Stimulated activated CD8-positive, alpha-beta memory T cell treated with anti-CD3 and anti-CD28 coated beads, Interleukin-7, amount 100 ng/mL, for 24 hours (primary cell): ENCODE results near the gene MYOG.

Source experiments
- DNase-seq: peaks from one replicate; pipeline ENCODE4 v3.0.0-alpha.2; 2020; ENCODE audit warnings: low read depth

The MYOG gene

GRCh38 chr1:203090421-203091198 is 4.8 kb upstream of the MYOG start:
- DNase-seq = no peak

- DNase-seq = no peak
These were observed 3.8 kb upstream of the MYOG start for GRCh38 chr1:203089651-203090045.

GRCh38 chr1:203089001-203089650 is 3.3 kb upstream of the MYOG start:
- DNase-seq = no peak

DNA sequence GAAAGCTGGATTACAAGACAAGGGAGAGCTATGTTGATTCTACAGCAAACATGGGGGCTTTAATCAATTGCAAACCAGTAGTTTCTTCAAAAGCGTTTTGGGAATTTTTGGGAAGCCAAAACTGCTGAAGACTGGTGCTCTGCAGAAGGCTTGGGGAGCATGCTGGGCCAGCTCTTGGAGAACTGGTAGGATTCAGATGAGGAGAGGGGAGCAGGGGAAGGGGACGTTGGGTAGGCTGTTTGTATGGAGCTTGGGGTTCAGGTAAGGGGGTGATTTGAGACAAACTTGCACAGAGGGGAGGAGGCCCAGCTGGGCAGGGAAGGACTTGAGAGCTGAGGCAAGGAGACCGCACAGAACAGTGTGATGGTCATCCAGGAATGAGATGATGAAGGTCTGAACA is 2.6 kb upstream of the MYOG start:
- no peak for DNase-seq

DNA sequence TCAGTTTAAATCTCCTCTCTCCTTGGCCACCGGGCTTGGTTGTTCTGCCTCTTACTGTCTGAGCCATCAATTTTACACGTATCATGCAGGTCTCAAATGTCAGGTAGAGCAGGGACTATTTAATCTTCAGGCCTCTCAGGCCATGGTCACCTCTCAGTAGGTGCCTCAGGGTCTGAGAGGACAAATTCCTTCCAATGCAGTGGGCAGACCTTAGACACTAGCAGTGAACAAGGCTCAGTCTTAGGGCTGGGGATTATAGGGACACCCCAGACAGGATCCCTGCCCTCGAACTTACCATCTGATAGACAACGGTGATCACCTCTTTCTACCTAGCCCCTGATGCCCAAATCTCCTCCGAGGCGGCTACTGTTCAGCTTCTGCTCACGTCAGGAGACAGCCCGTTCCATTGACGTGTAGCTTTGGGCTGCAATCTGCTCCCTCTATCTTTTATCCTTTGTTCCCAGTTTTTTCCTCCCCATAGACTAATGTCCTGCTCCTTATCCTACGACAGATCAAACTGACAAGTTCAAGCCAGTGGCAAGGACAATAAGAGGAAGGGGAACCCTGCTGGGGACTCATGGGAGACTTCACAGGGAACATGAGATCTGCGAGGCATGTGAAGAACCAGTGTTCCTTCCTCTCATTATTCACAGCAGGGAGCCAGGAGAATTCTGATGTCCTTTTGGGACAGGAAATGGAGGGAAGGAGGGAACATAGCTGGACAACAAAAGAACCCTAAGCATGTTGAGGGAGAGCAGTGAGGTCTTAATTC is 1.4 kb upstream of the MYOG start:
- no peak for DNase-seq

DNA sequence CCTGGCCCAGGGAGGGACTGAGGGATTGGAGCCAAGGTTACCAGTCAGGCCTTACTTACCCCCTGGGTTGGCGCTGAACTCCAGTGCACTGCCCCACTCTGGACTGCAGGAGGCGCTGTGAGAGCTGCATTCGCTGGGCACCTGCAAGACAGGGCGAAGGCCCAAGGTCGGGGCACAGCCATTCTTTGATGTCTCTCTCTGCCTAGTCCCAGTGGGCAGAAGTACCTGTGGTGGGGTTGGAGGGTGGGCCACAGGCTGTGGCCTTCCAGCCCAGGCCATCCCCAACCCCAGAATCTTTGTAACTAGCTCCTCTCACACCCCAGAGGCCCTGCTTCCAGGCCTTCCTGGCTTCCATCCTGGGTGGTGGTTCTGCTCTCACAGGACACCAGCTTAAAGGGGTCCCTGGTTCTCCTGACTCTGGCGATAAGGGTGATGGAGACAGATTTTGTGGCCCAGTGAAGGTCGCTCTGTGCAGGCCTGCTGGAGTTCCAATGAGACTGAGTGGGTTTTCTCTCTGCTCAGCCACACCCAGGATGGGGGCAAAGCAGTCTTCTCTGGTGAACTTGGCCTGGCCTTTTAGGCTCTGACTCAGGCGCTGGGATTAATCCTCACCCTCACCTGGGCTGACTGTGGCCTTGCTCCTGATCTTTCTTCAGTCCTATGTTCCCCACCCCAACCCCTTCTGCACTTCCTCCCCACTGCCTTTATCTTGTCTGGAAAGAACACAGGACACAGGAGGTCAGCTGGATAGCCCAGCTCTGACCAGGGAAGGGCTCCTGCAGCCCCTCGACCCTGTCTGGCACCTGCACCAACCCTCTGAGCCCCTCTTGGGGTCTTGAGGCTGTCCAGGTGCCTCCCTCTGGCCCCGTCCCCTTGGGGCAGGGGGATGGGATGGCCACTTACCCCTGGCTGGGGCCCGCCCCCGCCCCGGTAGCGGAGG is 954 bp downstream of the MYOG start:
- DNase-seq = no peak

DNA sequence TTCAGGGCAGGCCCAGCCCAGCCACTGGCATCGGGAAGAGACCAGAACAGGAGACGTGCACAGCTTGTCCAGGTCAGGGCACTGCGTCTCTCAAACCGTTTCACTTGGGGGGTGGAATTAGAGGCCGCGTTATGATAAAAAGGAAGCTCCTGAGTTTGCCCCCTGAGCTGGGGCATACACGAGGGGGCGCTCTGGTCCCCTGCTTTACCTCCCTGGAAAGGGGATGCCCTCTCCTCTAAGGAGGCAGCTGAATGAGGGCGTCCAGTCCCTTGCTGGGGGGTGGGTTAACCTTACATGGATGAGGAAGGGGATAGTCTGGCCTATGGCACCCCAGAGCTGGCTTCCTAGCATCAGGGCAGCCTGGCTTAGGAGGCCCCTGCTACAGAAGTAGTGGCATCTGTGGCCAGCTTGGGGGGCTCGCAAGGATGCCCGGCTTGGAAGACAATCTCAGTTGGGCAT is 2.3 kb downstream of the MYOG start:
- no peak for DNase-seq

DNA sequence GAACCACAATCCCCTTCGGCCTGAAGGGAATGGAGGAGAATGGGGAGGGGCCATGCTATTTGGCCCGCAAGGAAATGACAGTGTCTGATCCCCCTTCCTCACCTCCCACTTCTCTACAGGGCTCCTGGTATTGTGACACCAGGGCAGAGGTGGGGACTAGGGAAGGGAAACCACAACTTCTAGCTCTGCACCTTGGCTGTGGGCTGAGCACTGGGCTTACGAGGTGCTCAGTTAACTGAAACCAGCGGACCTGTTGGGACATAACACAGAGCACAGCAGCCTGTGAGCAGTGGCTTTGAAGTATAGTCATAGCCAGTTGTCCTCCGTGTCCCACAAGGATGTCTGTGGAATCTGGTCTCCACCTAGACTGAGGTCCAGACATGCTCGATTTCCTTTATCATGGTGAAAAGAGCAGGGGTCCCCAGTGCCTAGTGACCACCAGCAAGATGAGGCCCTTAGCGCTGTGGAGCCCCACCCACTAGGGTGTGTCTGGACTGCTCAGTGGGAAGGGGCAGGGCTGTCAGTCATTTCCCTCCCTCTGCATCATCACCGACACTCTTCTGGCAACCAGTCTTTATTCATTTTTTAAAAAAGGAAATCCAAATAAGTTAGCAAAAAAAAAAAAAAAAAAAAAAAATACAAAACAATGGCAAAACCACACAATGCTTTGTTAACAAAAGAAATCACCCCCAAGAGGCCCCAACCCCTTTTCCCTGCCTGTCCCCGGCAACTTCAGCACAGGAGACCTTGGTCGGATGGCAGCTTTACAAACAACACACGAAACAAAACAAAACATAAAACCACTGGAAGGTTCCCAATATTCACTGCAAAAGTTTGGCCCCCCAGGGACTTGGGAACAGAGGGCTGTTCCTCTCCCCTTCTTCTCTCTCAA is 3.0 kb downstream of the MYOG start:
- no peak for DNase-seq

GRCh38 chr1:203082231-203082505 is 3.6 kb downstream of the MYOG start:
- DNase-seq = no peak

GRCh38 chr1:203081465-203082230 is 4.2 kb downstream of the MYOG start:
- no peak for DNase-seq

- no peak for DNase-seq
These were observed 5.4 kb downstream of the MYOG start for GRCh38 chr1:203080456-203080855.

DNA sequence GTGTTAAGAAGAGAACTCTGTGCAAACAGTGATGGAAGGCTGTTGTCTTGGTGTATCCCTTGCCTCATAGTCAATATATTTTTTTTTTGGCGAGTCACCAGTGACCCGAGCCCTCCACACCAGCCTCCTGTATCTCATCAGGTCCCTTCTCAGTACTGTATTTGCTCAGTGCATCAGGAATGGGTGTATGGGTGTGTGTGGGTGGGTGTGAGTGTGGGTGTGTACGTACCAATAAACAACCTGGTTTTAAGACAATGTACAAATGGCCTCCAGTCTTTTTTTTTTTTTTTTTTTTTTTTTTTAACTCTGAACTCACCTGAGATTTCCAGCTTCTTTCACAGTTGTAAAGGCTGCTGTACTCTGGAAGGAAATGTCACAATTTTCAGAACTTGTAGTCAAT is 7.3 kb downstream of the MYOG start:
- no peak for DNase-seq

- no peak for DNase-seq
These were observed 7.9 kb downstream of the MYOG start for GRCh38 chr1:203077956-203078355.

GRCh38 chr1:203077367-203077766 is 8.4 kb downstream of the MYOG start:
- DNase-seq = no peak

DNA sequence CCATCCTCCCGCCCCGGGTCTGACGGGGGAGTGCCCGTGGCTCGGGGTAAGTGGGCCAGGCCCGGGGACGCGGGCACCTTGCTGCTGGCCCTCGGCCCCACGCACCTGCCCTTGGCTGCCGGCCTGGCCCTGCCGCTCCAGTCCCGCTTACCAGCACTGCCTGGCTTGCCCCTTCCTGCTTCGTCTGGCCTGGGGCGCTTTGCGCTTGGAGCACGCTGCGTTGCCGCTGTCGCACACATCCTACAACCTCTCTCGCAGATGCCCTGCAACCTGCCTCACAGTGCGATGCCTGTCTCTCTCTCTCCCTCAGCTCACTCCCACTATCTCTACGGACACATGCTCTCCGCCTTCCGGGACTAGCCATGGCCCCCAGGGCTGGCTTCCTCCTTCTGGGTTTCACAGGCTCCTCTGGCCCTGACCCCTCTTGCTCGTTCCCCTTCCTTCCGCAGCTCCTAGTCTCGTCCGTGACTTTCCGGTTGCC is 9.7 kb downstream of the MYOG start:
- no peak for DNase-seq

GRCh38 chr1:203075236-203076030 is 10.4 kb downstream of the MYOG start:
- DNase-seq = no peak

DNA sequence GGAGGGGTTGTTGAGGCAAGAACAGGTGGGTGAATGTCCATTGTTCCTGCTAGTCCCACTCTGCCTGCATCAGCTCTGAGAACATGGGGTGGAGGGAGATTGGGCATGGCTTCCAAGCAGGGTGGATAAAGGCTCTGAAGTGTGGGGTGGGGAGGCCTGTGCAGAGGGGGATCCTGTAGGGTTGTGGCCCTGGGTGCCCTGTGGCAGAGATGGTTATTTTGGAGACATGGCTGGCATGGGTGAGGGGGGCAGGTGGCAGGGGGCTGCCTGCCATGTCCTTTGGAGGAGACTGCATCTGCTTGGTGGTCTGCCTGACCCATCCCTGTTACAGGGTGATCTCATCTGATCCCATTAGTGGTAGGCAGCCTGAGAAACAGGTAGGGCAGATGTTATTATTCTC is 11.2 kb downstream of the MYOG start:
- DNase-seq = no peak

- no peak for DNase-seq
These were observed 12.3 kb downstream of the MYOG start for GRCh38 chr1:203073469-203073868.

GRCh38 chr1:203072911-203073310 is 12.9 kb downstream of the MYOG start:
- no peak for DNase-seq
